GM13976 (cell line): ENCODE measurements around the gene SPHKAP.
"Not testable (repeated sequence)": the region's sequence is repeated elsewhere in the genome, so short reads cannot be mapped to it uniquely, and the experiment has no call there.

Experiments used
- DNase-seq: peaks from one replicate; pipeline ENCODE4 v3.0.0; 2012; ENCODE audit warnings: low spot score
- in situ Hi-C: fragments of 300-500 bp; cut with MboI; formaldehyde crosslinking; loops from one replicate; pipeline ENCODE4 v1.12.0; 2022; ENCODE audit warnings: low sequenced_read_pairs, mixed read lengths, inconsistent platforms; ENCODE audit not compliant: unreplicated experiment
- TF ChIP-seq, protein P1 (sequence below): IDR thresholded peaks from 2 replicates; pipeline ENCODE4 v1.5.1; 2012; ENCODE audit warnings: borderline replicate concordance, mild to moderate bottlenecking; ENCODE audit not compliant: insufficient read depth; ENCODE audit errors: extremely low read depth, missing control alignments, control extremely low read depth

The SPHKAP gene

GRCh38 chr2:228084717-228085116 lies 96.8 kb downstream of the SPHKAP start:
- TF ChIP-seq, protein P1, sequence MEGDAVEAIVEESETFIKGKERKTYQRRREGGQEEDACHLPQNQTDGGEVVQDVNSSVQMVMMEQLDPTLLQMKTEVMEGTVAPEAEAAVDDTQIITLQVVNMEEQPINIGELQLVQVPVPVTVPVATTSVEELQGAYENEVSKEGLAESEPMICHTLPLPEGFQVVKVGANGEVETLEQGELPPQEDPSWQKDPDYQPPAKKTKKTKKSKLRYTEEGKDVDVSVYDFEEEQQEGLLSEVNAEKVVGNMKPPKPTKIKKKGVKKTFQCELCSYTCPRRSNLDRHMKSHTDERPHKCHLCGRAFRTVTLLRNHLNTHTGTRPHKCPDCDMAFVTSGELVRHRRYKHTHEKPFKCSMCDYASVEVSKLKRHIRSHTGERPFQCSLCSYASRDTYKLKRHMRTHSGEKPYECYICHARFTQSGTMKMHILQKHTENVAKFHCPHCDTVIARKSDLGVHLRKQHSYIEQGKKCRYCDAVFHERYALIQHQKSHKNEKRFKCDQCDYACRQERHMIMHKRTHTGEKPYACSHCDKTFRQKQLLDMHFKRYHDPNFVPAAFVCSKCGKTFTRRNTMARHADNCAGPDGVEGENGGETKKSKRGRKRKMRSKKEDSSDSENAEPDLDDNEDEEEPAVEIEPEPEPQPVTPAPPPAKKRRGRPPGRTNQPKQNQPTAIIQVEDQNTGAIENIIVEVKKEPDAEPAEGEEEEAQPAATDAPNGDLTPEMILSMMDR, result no peak
- in situ Hi-C loops, result no loop called here
- no peak for DNase-seq

GRCh38 chr2:228083131-228083530 lies 98.4 kb downstream of the SPHKAP start:
- no peak for DNase-seq
- TF ChIP-seq, protein P1, result no peak
- in situ Hi-C loops, result no loop called here

DNA sequence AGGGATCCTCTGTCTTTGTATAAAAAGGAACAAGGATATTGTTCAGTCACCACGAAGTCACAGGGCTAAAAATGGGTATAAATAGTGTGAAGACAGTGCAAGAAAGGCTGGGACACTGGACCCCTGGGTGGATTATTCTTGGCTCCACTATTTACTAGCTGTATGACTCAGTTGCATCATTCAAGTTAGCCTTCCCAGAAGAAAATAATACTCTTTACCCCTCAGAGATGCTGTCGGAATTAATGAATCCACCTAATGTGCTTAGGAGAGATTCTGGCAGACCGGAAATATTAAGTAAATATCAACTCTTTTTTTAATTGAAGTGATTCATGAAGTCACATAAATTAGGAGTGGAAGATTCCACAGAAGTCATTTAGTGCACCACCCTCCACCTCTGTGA lies 98.9 kb downstream of the SPHKAP start:
- TF ChIP-seq, protein P1, result no peak
- in situ Hi-C loops, result no loop called here
- no peak for DNase-seq

GRCh38 chr2:228079194-228079593 lies 102.3 kb downstream of the SPHKAP start:
- in situ Hi-C loops, result no loop called here
- TF ChIP-seq, protein P1, result no peak
- no peak for DNase-seq

DNA sequence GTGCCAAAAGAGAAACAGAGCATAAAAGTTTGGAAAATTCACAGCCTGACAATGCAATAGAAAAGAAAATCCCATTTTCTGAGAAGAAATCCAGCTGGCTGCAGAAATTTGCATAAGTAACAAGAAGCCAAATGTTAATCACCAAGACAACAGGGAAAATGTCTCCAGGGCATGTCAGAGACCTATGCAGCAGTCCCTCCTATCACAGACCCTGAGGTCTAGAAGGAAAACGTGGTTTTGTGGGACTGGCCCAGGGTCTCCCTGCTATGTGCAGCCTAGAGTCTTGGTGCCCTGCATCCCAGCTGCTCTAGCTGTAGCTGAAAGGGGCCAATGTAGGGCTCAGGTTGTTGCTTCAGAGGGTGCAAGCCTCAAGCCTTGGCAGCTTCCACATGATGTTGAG lies 104.8 kb downstream of the SPHKAP start:
- in situ Hi-C loops, DNase-seq: not testable (repeated sequence)

GRCh38 chr2:228072669-228073068 lies 108.8 kb downstream of the SPHKAP start:
- TF ChIP-seq, protein P1, result no peak
- in situ Hi-C loops, result no loop called here
- DNase-seq, result no peak

DNA sequence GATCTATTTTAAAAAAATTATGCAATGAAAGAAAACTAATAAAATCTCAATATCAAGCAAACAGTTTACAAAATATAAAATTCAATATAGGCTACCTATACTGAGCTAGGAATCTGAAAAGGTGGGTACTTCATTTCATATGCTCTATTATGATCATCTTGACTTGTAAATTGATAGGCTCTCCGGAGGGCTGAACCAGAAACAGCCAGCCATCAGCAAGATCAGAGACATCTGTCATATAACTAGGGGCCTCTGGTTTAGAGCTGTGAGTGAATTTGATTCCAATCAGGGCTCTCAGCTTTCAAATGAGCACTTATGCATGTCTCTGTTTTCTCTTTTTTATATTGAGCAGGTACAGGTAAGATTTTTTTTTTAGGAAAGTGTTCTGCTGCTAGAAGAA lies 114.2 kb downstream of the SPHKAP start:
- in situ Hi-C loops, result no loop called here
- no peak for DNase-seq
- TF ChIP-seq, protein P1, result no peak
